NCI-H510A treated with DMSO at 0.1 percent for 48 hours (cell line): ENCODE results near the gene NRXN3.

Experiments used
- DNase-seq: peaks from one replicate; lab custom pipeline; 2025; lab: John Stamatoyannopoulos, UW

Gene NRXN3

DNA sequence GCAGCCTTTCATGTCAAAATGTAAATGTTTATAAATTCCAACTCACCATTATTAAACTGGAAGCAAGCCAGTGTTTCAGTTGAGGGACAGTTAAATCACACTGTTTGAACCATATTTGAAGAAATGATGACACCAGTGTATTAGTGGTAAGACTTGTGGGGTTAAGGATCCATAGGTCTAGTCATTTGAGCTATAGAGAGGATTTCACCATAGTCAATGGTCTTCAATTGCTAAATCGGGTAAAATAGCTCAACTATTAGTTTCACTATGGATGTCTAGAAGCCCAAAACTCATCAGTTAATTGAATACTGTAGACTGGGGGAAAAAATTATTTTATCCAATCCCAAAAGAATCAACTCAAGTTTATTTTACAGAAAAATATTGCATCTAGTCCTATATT lies 659.1 kb downstream of the NRXN3 start:
- no peak for DNase-seq

DNA sequence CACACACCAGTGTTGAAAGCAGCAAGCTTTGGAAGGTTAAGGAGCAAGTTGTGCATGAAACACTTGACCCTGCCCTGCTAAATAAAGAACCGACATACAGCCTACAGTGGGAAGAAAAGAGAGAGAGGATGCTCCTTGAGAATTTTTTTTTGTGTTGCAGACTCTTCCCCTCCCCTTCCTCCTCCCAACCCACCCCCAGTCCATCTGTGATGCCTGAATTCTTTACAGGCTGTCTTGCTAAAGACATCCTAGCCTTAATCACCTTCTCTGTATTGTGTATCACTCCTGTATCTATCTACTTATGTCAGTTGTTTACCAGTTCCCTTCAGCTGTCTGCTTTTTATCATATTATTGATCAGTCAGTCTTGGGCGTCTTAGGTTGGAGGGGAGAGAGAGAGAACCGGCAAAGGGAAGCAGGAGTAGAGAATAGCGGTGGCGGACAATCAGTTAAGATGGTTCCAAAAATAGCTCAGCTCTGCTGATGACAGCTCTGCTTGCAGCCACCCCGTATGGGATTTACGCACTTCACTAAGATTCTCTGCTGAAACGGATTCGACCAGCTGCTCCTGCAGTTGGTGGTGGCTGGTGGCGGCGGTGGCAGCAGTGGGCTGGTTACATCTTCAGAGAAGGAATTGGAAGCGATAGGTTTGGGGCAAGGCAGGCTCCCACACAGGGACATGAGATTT lies 664.7 kb downstream of the NRXN3 start:
- DNase-seq = no peak

DNA sequence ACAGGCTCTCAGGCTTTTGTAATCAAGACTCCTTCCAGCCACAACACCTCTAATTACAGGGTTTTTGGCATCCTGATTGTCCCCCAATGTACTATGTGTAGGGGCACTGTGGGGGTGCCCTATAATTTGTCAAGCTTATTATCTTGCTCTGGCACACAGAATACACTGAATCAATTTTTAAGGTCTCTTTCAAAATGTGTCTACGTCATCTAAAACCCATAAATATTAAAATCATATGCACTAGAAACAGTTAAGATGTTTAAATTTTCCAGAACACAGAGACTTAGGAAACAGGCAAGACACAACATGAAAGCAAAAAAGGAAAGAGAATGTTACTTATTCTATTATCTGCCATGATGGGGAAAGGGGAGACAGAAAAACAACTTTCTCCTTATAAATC lies 665.7 kb downstream of the NRXN3 start:
- DNase-seq = no peak

DNA sequence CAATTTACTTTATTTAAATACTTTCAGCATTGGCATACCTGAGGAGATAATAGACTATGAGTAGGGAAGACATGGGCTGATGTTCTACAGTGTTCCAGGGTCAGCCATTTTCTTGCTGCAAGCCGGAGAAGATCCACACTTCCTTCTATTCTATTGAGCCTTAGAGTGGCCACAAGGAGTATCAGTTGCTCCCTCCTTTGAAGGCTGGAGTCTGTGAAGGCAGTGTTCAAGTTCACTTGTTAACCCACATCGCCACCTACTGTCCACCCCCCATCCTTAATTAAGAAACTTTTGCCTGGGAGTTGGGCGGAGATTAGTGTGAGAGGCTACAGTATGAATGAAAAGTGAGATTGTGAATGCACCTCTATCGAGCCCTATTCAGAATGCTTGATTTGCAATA lies 666.6 kb downstream of the NRXN3 start:
- peak; percentile 54 for DNase-seq

DNA sequence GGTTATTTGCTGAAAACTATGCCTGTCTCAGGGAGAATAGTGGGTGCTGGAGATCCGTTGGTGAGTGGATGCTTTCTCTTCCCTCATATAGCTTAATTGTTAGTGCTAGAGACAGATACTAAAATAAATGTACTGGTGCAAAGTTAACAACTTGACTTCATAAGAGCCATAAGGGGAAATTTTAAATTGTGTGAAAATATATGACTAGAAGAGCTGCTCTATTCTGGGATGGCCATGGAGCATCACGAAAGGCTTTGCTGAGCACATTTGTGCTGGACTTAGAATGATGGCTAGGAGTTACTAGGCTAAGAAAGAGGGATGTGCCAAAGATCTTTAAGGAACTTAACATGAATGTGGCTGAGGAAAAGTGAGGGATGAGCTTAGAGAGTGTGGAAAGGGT lies 668.8 kb downstream of the NRXN3 start:
- DNase-seq = no peak

DNA sequence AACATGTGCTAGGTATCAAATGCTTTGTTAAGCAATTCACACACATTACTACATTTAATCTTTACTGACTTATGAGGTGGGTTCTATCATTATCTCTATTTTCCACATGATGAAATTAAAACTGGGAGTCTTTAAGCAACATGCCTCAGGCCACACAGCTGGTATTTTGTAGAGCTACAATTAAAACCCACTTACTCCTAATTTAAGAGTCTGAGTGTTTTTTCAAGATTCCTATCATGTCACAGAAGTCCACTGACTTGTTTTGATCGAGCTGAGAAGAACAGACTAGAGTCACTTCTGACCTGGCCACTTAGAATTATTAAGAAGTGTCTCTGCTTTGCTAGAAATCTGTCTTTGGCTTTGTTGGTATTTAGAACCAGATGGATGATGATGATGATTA lies 670.7 kb downstream of the NRXN3 start:
- no peak for DNase-seq

DNA sequence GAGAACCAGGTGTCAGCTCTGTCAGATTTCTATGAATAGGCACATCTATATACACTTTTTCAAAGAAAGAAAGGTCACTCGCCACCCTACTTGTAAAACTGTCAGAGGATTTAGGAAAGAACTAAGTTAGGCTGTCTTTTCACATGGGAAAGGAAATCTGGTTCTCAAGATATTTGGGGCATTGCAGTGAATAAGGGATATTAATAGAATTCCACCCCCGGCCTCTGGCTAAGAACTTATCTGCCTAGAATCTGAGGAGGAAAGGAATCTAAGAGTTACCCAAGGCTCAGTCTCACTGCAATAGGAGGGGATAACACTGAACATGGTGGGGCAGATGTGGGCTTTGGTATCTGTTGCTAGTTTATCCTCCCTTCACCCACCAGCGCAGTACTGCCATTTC lies 677.6 kb downstream of the NRXN3 start:
- DNase-seq = no peak

DNA sequence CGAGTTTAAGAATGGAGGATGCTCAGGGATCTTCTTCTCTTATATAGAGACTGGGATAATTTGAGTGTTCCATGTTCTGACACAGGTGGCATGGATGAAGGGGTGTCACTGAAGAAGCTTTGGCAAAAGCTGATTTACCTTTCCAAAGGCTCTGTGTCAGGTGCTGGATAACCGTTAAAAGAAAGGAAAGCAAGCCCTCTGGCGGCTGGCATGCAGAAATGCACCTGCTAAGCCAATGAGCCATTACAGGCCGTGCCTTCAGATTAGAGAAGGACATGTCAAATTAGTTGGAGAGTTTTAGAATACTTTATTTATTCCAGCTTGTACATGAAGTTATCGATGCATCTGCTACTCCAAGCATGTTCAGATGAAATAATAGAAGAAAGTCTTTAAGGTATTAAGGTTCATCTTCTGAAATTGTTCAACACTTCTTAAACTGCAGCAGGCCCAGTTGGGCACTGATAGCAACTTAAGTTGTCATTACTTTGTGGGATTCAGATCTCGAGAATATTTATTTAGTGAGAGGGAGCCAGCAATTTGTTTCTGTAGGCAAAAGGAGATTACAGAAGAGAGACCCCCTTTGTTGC lies 678.2 kb downstream of the NRXN3 start:
- peak; percentile 77 for DNase-seq

DNA sequence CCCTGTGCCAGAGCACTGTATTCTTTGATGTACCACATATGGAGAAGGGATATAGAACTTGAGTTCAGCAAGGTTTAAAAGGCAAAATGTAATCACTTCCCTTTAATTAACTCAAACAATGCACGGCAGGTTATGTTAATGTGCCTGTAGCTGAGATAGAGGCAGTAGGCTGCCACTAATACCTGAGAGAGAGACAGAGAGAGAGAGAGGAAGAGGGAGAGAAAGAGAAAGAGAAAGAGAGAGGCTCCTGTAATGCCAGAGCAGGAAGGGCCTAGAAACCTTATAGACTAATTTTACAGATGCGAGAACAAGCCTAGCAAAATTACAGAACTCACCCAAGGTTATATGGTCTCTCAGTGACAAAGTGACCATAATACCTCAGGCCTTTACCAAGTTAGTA lies 679.8 kb downstream of the NRXN3 start:
- no peak for DNase-seq

DNA sequence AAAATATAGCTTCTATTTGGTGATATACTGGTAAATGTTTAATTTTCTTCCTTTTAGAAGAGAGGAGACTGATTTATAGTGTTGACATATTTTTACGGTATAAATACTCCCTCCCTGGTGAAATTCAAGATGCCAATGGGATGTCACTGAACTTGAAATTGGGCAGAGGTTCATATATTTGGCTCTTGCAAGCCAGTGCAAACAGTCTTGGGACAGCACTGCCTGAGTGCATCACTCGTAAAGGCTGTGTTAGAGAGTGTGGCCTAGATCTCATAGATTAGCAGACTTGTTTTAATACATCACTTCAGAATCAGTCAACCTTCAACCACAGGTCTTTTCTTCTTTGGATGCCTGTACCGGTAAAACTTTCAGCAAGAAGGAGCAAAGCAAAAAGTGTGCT lies 681.0 kb downstream of the NRXN3 start:
- no peak for DNase-seq

DNA sequence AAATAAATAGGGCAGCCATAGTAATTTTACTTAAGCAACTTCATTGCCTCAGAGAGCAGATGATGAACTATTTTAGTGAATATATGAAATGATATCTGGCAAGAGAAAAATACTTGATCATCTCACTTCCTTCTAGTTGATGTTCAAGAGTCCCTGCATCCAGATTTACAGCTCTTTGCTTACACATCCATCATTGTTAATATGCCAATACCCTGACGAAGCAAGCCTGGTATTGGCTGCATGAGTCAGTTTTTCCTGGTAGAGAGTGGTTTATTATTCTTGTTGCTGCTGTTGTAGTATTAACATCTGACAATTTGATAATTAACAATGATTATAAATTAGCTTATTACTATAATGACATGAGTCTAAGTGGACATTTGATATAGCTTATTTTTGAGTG lies 681.9 kb downstream of the NRXN3 start:
- no peak for DNase-seq

DNA sequence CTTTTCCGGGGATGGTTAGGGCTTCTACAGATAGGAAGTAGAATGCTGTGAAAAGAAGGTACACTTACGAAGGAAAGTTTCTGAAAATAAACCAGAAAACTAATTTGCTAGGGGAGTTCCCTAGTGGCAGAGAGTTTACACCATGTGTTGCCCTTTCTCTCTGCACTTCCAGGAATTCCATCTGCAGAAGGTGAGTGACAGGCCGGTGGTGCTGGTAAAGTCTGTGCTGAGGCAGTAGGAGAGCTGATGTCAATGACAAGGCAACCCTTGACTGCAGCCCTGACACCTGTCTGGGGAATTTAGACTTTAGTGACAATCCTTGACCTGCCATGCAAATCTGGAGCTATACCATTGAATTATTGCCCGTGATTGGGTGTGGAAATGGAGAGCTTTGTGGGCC lies 687.8 kb downstream of the NRXN3 start:
- DNase-seq = no peak

DNA sequence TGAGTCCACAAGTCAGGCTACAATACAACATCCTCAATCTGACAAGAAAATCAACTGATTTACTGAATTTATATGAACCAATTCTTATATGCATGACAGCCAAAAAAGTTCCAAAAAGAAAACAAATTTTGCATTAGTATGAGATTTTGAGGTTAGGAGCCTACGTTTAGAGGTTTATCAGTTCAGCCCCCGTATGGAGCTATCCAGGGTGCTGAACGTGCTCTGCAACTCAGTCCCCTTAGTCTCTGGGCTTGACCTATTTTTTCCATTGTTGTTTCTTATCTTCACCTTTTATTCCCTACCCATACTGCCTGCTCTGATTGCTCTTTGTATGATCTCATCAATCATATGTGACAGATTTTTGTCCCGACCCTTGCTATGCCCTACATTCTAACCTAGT lies 693.0 kb downstream of the NRXN3 start:
- DNase-seq = no peak

DNA sequence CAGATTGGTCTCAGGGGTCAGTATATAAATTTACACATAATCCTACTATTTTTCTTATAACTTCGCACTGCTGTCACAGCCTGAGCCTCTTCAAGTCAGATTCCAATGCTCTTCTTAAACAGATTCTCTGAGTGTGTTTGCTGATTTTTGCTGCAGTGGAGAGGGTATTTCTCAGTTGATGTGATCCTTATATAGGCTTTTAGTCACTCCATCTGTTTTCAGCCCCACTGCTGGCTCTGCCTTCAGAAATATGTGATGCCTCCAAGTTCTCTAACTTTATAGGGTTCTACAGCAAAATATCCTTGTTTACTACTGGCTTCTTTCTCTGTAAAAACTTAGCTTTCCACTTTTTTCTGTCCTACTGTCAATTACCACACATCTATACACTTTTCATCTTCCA lies 702.7 kb downstream of the NRXN3 start:
- DNase-seq = no peak

DNA sequence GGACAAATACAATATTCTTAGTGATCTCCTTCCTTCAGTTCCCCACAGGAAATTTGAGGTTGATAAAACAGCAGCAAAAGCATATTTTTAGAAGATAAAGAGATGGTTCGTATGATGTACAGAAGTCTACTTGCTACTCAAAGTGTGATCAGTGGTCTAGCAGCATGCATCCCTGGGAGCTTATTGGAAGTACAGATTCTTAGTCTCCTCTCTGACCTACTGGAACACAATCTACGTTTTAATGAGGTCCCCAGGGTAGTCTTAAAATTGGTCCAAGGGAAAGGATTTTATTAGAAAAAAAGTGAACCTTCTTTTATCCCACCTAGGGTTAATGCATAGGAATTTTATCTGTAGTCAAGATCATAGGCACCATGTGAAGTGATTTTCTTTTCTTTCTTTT lies 703.4 kb downstream of the NRXN3 start:
- DNase-seq = no peak

DNA sequence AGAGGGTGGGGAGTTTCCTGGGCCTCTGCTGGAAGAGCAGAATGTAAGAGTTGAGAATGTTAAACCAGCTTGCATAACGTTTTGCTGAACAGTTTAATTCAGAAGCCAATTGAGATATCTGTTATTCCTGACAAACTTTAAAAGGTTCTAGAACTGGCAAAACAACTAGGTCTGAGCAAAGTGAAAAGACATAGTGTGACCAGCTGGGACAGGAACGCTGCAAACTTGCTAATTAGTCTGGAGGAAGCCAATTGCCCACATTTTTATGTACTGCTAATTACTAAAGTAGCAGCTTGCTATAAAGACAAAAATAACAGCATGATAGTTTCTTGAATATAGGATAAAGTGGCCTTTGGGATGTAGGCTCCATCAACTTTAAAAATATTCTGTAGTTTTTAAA lies 704.9 kb downstream of the NRXN3 start:
- no peak for DNase-seq

DNA sequence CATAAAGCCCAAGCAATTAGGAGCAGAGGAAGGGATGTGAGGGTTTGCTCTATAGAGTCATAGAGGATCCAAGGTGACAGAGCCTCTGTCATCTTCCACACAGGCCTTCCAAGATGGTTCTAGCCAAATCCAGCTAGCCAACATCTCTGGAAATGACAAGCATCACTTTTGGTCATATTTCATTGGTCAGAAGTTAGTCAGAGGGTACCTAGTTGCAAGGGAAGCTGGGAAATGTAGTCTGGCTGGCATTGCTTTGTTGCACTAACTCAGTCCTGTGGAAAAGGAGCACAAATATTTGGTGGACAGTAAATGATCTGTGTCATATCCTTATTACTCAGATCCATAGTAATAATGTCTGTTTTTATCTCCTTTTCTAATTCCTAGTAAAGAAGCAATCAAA lies 715.7 kb downstream of the NRXN3 start:
- DNase-seq = no peak

DNA sequence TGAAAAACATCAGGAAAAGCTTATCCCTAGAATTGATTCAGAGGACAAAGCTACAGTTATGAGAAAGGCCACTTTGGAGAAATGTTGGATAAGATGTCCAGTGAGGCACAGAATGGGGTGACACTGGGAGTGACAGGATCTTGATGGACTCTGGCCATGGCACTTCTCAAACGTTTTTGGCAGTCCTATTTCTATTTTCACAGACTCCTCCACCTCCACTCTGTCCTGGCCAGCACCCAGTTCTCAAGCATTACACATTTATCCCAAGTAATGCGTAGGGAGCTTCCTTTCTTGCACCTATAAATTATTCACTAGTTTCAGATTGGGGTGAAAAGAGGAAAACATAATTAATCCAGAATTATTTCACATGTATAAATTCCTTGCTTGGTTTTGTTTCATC lies 727.3 kb downstream of the NRXN3 start:
- DNase-seq = no peak

DNA sequence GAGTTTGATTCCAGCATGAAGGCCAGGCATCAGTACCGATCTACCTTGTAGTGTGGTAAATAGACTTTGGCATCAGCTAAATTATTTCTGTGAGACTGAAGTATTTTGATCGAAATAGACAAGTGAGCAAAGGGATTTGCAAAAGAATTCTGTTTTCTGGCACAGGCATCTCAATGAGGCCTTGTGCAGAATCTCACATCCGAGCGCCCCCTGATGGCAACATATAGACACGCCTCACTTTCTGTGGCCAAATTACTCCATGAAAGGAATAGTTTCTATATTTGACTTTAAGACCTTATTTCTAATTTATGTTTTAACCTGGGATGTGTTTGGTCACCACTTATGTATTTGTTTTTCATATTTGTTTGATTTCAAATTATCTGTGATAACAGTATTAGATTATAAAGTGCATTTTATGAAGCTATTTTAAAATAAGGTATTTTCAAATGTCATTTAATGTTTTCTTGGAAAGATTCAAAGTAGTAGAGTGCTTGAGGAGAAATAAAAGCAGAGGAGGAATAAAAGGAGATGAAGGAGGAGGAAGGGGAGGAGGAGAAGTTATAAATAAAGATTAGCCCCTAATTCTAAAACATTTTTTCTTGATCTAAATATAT lies 731.9 kb downstream of the NRXN3 start:
- peak; percentile 7 for DNase-seq

DNA sequence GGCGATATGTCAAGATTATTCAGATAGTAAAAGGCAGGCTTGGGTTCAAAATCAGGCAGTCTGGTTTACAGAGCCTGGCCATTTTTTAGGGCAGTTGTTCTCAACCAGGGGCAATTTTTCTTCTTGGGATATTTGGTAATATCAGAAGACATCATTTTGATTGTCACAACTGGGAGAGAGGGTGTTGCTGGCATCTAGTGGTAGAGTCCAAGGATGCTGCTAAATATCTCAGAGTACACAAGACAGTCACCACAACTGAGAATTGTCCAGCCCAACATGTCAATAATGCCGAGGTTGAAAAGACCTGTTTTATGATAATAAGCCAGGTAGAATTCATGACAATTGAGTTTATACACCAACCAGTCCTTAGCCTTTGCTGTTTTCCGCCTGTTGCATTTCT lies 733.9 kb downstream of the NRXN3 start:
- no peak for DNase-seq

DNA sequence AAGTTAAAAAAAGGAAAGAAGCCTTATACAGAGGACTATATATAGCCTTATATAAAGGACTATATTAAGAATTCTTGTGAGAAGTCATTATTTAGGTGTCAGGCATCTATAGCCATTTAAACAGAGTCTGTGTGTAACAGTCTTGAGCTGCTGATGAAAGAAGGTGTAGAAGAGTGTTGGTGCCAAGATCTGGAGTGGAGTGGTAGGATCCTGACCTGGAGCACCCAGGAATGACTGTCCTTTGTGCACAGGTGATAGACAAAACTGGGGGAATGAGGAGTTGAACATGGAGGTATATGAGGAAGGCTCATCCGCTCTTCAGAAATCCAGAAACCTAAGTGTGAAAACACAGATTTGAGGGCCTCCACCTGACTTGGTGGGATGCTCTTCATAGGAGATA lies 747.3 kb downstream of the NRXN3 start:
- no peak for DNase-seq

DNA sequence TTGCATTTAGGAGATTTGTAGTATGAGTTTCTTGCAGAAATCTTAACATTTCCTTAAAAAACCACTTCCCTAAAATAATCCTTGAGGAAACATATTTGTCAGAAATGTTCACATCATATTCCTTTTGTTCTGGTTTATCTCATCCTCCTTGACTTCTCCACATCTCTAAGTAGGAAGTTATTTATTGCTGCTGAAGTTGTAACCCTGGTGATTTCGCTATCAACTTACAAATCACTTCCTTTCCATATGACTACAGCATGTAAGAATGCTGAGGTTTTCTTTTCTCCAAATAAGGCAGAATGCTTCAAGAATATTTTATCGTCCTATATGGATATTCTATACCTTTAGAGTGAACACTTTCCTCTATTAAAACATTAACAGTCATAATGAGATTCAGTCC lies 751.7 kb downstream of the NRXN3 start:
- no peak for DNase-seq

DNA sequence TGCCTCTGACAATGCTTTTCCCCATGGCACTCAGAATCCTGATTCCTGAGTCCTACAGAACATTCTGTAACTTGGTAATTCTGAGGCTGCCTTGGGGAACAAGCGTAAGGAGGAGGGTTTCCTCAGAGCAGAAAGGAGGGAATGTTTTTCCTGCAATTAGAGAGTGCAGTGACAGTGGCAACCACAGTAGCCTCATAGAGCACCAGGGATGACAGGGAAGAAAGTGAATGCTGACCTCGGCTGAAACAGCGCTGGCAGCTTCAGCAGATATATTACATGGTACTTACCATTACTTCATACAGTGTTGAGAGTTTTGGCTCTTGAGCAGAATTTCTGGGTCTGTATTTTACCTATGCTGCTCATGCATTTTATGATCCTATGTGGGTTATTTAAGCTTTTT lies 757.1 kb downstream of the NRXN3 start:
- no peak for DNase-seq

DNA sequence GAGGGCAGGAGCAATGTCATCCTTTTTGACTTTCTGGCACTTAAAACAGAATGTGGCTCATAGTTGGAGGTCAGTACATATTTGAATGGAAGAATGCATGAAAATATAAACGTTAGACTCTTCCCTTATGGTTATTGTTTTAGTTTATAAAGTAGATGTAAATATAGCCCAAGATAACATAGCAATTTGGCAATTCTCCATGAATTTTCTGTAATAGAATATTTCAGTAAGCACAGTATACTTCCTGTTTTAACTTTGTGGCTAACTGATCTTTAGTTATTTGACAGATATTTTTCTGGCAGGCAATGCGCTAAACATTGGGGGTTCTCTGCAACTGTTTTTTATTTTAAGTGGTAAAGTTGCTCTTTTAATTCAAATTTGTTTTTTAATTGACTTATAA lies 763.0 kb downstream of the NRXN3 start:
- DNase-seq = no peak
